Caki2 (cell line): ENCODE results near the gene MKKS. TPM values are rescaled to one million over a fixed set of nuclear protein-coding genes. Genes with fewer than 3 reads are reported as not detected.

Experiments
- DNase-seq: peaks from one replicate; pipeline ENCODE4 v3.0.0-alpha.2; 2015; ENCODE audit warnings: low read depth
- in situ Hi-C: cut with HindIII; loops from 2 replicates; pipeline ENCODE4 v1.10.0; 2016; ENCODE audit warnings: low sequenced_read_pairs, low pct_unique_long_range_greater_than_20kb, mixed read lengths
- total RNA-seq: library from RNA; depleted of rRNA; stranded (reverse); fragments of >200 nt; shearing (Covaris generic); gene quantifications from 2 replicates; pipeline ENCODE4 v1.2.3, GENCODE V29; 2014; ENCODE audit warnings: low replicate concordance; rRNA removed

The MKKS gene
- total RNA-seq, 1 experiment from 2014 or later: 8.3 TPM

- in situ Hi-C loops: no loop called here
Observed at GRCh38 chr20:10352934-10353824, 80.8 kb downstream of the MKKS start.

More at GRCh38 chr20:10352934-10353824, 80.8 kb downstream of the MKKS start:
- peak; percentile 55 for DNase-seq

Other genes with a start within 250 kb of the MKKS start
- gene SNAP25, start 215.4 kb downstream of the MKKS start, total RNA-seq: 2.6 and 3.2 TPM in 2 replicates
- 2.3 and 2.5 TPM in 2 replicates for gene SLX4IP, start 1.1 kb upstream of the MKKS start, total RNA-seq
- 142 and 148 TPM in 2 replicates for gene JAG1, start 239.8 kb upstream of the MKKS start, total RNA-seq